IMR-90 (cell line): ENCODE data around the gene VPS50. TPM values are rescaled to one million over a fixed set of nuclear protein-coding genes. Genes with fewer than 3 reads are reported as not detected.

Experiments used
- ATAC-seq: fragments of 200-7000 bp; cut with Tn5 transposase; 2 replicates; pipeline ENCODE4 v1.9.1; 2020; ENCODE audit warnings: low read depth, mild to moderate bottlenecking, moderate library complexity
- BruUV-seq: library from RNA; stranded (reverse); fragments of 400-500 nt; replicated peaks from 2 replicates; lab custom pipeline; 2021; lab: Mats Ljungman, UMichigan
- CTCF ChIA-PET: fragments of 300-600 bp; formaldehyde crosslinking; extraction: SDS; loops from one replicate; lab custom pipeline; 2021; ENCODE audit warnings: antibody characterized with exemption; lab: Yijun Ruan, JAX
- POLR2A ChIA-PET: fragments of 300-600 bp; sonication (Branson Sonifier 250); formaldehyde crosslinking; loops from one replicate; lab custom pipeline; 2022; ENCODE audit warnings: antibody characterized with exemption; ENCODE audit not compliant: unreplicated experiment; lab: Charles Lee
- DNase-seq: peaks from one replicate; pipeline ENCODE4 v3.0.0; 2013
- H2AFZ ChIP-seq: replicated peaks from 2 replicates; pipeline ENCODE3; 2013; ENCODE audit warnings: low read length, mild to moderate bottlenecking; ENCODE audit not compliant: poor library complexity
- H2AK5ac ChIP-seq: 2 replicates; pipeline ENCODE4 v1.6.1; 2013; ENCODE audit warnings: low read depth, low read length, inconsistent platforms
- H2AK9ac ChIP-seq: replicated peaks from 2 replicates; pipeline ENCODE3; 2013; ENCODE audit warnings: mild to moderate bottlenecking, low read depth, low read length, moderate library complexity; ENCODE audit not compliant: poor library complexity
- H2BK120ac ChIP-seq: 2 replicates; pipeline ENCODE4 v1.6.1; 2013; ENCODE audit warnings: low read depth, low read length, inconsistent platforms
- H2BK15ac ChIP-seq: 3 replicates; pipeline ENCODE4 v1.6.1; 2013; ENCODE audit warnings: low read depth, low read length, inconsistent platforms
- H2BK20ac ChIP-seq: 2 replicates; pipeline ENCODE4 v1.6.1; 2013; ENCODE audit warnings: low read depth, mild to moderate bottlenecking, inconsistent platforms, low read length, moderate library complexity
- H2BK5ac ChIP-seq: 2 replicates; pipeline ENCODE4 v1.6.1; 2013; ENCODE audit warnings: mild to moderate bottlenecking, low read depth, low read length, inconsistent platforms; ENCODE audit not compliant: poor library complexity, severe bottlenecking
- H3K14ac ChIP-seq: replicated peaks from 2 replicates; pipeline ENCODE4 v1.6.1; 2013; ENCODE audit warnings: low read depth, low read length, inconsistent platforms
- H3K18ac ChIP-seq: 2 replicates; pipeline ENCODE4 v1.6.1; 2013; ENCODE audit warnings: low read depth, low read length, control low read depth
- H3K23ac ChIP-seq: 2 replicates; pipeline ENCODE4 v1.6.1; 2013; ENCODE audit warnings: low read depth, low read length, inconsistent platforms
- H3K27ac ChIP-seq: 2 replicates; pipeline ENCODE4 v1.5.1; 2013; ENCODE audit warnings: mild to moderate bottlenecking, control low read depth, low read length; ENCODE audit not compliant: insufficient read depth
- H3K27me3 ChIP-seq: 2 replicates; pipeline ENCODE4 v1.6.1; 2013; ENCODE audit warnings: low read length; ENCODE audit not compliant: control insufficient read depth, insufficient read depth
- H3K36me3 ChIP-seq: 2 replicates; pipeline ENCODE4 v1.6.1; 2013; ENCODE audit warnings: low read length, mixed read lengths; ENCODE audit not compliant: control insufficient read depth, insufficient read depth
- H3K4ac ChIP-seq: 2 replicates; pipeline ENCODE4 v1.6.1; 2013; ENCODE audit warnings: low read depth, low read length, inconsistent platforms
- H3K4me1 ChIP-seq: 2 replicates; pipeline ENCODE4 v1.6.1; 2013; ENCODE audit warnings: low read length, mixed read lengths; ENCODE audit not compliant: control insufficient read depth, insufficient read depth
- H3K4me2 ChIP-seq: 2 replicates; pipeline ENCODE4 v1.6.1; 2013; ENCODE audit warnings: low read depth, mild to moderate bottlenecking, control low read depth, low read length, moderate library complexity
- H3K4me3 ChIP-seq: 2 replicates; pipeline ENCODE4 v1.5.1; 2013; ENCODE audit warnings: low read depth, mild to moderate bottlenecking, control low read depth, low read length, moderate library complexity; ENCODE audit not compliant: insufficient read depth
- H3K56ac ChIP-seq: 2 replicates; pipeline ENCODE4 v1.6.1; 2013; ENCODE audit warnings: low read length, inconsistent platforms; ENCODE audit not compliant: insufficient read depth; ENCODE audit errors: extremely low read depth
- H3K79me1 ChIP-seq, 2 experiments: 2 replicates each; pipeline ENCODE4 v1.6.1; 2013; ENCODE audit warnings: low read length in 2 of 2, inconsistent platforms in 1 of 2, low read depth in 1 of 2
- H3K9ac ChIP-seq: 2 replicates; pipeline ENCODE4 v1.6.1; 2013; ENCODE audit warnings: low read depth, low read length, control low read depth
- H3K9me1 ChIP-seq: 2 replicates; pipeline ENCODE4 v1.6.1; 2013; ENCODE audit warnings: low read length, inconsistent platforms; ENCODE audit not compliant: insufficient read depth
- H3K9me3 ChIP-seq: 2 replicates; pipeline ENCODE4 v1.6.1; 2013; ENCODE audit warnings: low read length; ENCODE audit not compliant: control insufficient read depth, insufficient read depth
- H4K20me1 ChIP-seq: 2 replicates; pipeline ENCODE4 v1.6.1; 2013; ENCODE audit warnings: low read length, inconsistent platforms; ENCODE audit not compliant: insufficient read depth
- H4K5ac ChIP-seq: 2 replicates; pipeline ENCODE4 v1.6.1; 2013; ENCODE audit warnings: mild to moderate bottlenecking, low read depth, low read length, control low read depth
- H4K8ac ChIP-seq, 2 experiments: 2 replicates each; pipeline ENCODE4 v1.6.1; 2013; ENCODE audit warnings: low read depth in 2 of 2, low read length in 2 of 2, control low read depth in 1 of 2, inconsistent platforms in 1 of 2
- H4K91ac ChIP-seq: 2 replicates; pipeline ENCODE4 v1.6.1; 2013; ENCODE audit warnings: low read depth, low read length, inconsistent platforms; ENCODE audit not compliant: insufficient read depth
- BHLHE40 ChIP-seq: fragments of 150-350 bp; IDR thresholded peaks from 2 replicates; pipeline ENCODE4 v1.6.1; 2016; ENCODE audit warnings: mild to moderate bottlenecking, low read depth, low read length
- CEBPB ChIP-seq: IDR thresholded peaks from 2 replicates; pipeline ENCODE4 v1.6.1; 2012; ENCODE audit warnings: low read depth, low read length, improper control_type of control experiment
- MAFK ChIP-seq: IDR thresholded peaks from 2 replicates; pipeline ENCODE4 v1.6.1; 2012; ENCODE audit warnings: low read depth, low read length, improper control_type of control experiment
- MXI1 ChIP-seq: IDR thresholded peaks from 2 replicates; pipeline ENCODE4 v1.6.1; 2012; ENCODE audit warnings: low read depth, mild to moderate bottlenecking, low read length, moderate library complexity, borderline replicate concordance
- NFE2L2 ChIP-seq: fragments of 150-350 bp; IDR thresholded peaks from 2 replicates; pipeline ENCODE4 v1.6.1; 2016; ENCODE audit warnings: low read depth, mild to moderate bottlenecking, low read length
- POLR2A ChIP-seq: IDR thresholded peaks from 2 replicates; pipeline ENCODE4 v1.6.1; 2012; ENCODE audit warnings: mild to moderate bottlenecking, low read depth, low read length
- RAD21 ChIP-seq: IDR thresholded peaks from 2 replicates; pipeline ENCODE4 v1.6.1; 2012; ENCODE audit warnings: low read length, improper control_type of control experiment
- RCOR1 ChIP-seq: IDR thresholded peaks from 2 replicates; pipeline ENCODE4 v1.6.1; 2012; ENCODE audit warnings: mild to moderate bottlenecking, low read length, improper control_type of control experiment; ENCODE audit not compliant: insufficient replicate concordance
- RFX5 ChIP-seq: IDR thresholded peaks from 2 replicates; pipeline ENCODE4 v1.8.0; 2012; ENCODE audit warnings: low read depth, mild to moderate bottlenecking, low read length, moderate library complexity
- SMC3 ChIP-seq: fragments of 150-350 bp; IDR thresholded peaks from 2 replicates; pipeline ENCODE4 v1.6.1; 2016; ENCODE audit warnings: low read depth, mild to moderate bottlenecking, antibody characterized with exemption, low read length, moderate library complexity
- USF2 ChIP-seq: fragments of 150-350 bp; IDR thresholded peaks from 2 replicates; pipeline ENCODE4 v1.6.1; 2017; ENCODE audit warnings: mild to moderate bottlenecking, antibody characterized with exemption, low read length, low read depth
- WGBS, 2 experiments: methylation state at CpG; one replicate each; pipeline versions ENCODE4 v1.1.5 to v1.1.7; 2013; ENCODE audit warnings: missing lambda C conversion rate in 2 of 2; ENCODE audit not compliant: insufficient read length in 1 of 2; ENCODE audit errors: extremely low coverage in 2 of 2; 5-methylcytosine and 5-hydroxymethylcytosine counted together
- dilution Hi-C: fragments of 300-500 bp; cut with HindIII; formaldehyde crosslinking; loops from one replicate; pipeline ENCODE4 v1.14.3; 2018; ENCODE audit warnings: low sequenced_read_pairs; ENCODE audit not compliant: unreplicated experiment
- in situ Hi-C: fragments of 300-500 bp; cut with MboI; formaldehyde crosslinking; loops from 3 replicates; pipeline ENCODE4 v1.14.3; 2019; ENCODE audit warnings: low sequenced_read_pairs, inconsistent platforms, mixed read lengths
- intact Hi-C: fragments of 100-400 bp; cut with micrococcal nuclease; formaldehyde crosslinking; loops from 2 replicates; pipeline ENCODE4 v1.10.0; 2022
- polyA plus RNA-seq, 3 experiments: library from polyadenylated mRNA; depleted of rRNA; stranded (reverse); fragments of >200 nt; gene quantifications; 2 replicates each; pipeline ENCODE4 v1.2.3, GENCODE V29; 2012; ENCODE audit warnings: low replicate concordance in 1 of 3
- total RNA-seq: library from RNA; depleted of rRNA; stranded (reverse); fragments of >200 nt; gene quantifications from 2 replicates; pipeline ENCODE4 v1.2.3, GENCODE V29; 2012
- TF ChIP-seq, protein P1 (sequence below): fragments of 150-350 bp; IDR thresholded peaks from 2 replicates; pipeline ENCODE4 v1.6.1; 2016; ENCODE audit warnings: low read depth, mild to moderate bottlenecking, low read length, moderate library complexity, borderline replicate concordance
- TF ChIP-seq, protein P2 (sequence below): conservative IDR thresholded peaks from 2 replicates; pipeline ENCODE4 v1.5.1; 2012; ENCODE audit warnings: mild to moderate bottlenecking, low read depth, low read length, improper control_type of control experiment

Gene VPS50
- total and polyA plus RNA-seq, 2 of the 4 experiments (the other 2 are of a cell fraction), result 7.1 to 22.0 TPM

GRCh38 chr7:93327006-93327633, 95.0 kb downstream of the VPS50 start (continued):
- peak; percentile 98 for TF ChIP-seq CEBPB

DNA sequence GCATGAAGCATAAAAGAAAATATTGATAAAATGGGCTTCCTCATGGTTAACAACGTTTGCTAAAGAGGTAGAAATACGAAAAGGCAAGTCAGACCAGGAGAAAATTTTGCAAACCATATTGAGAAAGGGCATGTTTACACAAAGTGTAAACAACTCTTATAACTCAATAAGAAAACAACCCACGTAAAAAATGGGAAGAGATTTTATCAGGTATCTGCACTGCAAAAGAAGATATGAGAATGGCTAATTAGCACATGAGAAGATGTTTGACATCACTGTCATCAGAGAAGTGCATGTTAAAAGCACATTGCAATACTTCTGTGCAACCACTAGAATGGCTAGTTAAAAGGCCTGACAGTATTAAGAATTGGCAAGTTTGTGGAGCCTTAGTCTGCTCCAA, 99.5 kb downstream of the VPS50 start:
- H3K4me3 ChIP-seq, result no peak overlapping the region
- H3K9me1 ChIP-seq, result no peaks in the 10 kb centered on the region
- H2BK15ac ChIP-seq, result no peak overlapping the region
- no peak overlapping the region for H4K91ac ChIP-seq
- ChIA-PET POLR2A (no interaction called here), CTCF (interaction anchor here (1.0 kb wide), 1 partner anchor 20 kb away, joined by 3 read pairs; no protein-coding TSS in a partner anchor)
- H3K79me1 ChIP-seq, result no peaks in the 10 kb centered on the region; a peak in 1 of 4 replicates
- no peaks in the 10 kb centered on the region for H3K36me3 ChIP-seq
- H3K4me2 ChIP-seq, result no peak overlapping the region
- H3K9me3 ChIP-seq, result no peaks in the 10 kb centered on the region
- no peaks in the 10 kb centered on the region for H4K20me1 ChIP-seq
- no CpG with 5 or more reads among the region's 3 CpGs for WGBS, 2 experiments
- H3K4ac ChIP-seq, result no peak overlapping the region
- DNase-seq, result no peak
- BruUV-seq, result no TSS peak
- H2AK5ac ChIP-seq, result no peak overlapping the region
- no peak for ATAC-seq
- dilution Hi-C loops (no loop called here), in situ Hi-C loops (no loop called here), intact Hi-C loops (no loop called here)
- no peak overlapping the region for H2AK9ac ChIP-seq
- no peak overlapping the region for H3K56ac ChIP-seq
- no peak overlapping the region for H3K27ac ChIP-seq
- no peak overlapping the region for H2BK5ac ChIP-seq
- no peak overlapping the region for H2AFZ ChIP-seq
- no peak overlapping the region for H2BK20ac ChIP-seq
- no peak overlapping the region for H3K23ac ChIP-seq
- no peak overlapping the region for H3K9ac ChIP-seq
- no peaks in the 10 kb centered on the region for H3K27me3 ChIP-seq
- H3K18ac ChIP-seq, result no peak overlapping the region
- H4K8ac ChIP-seq, result no peak overlapping the region
- H3K4me1 ChIP-seq, result peaks cover 7% of the 10 kb centered on the region; the same call in 1 of the 2 replicates
- no peak overlapping the region for H3K14ac ChIP-seq
- H2BK120ac ChIP-seq, result no peak overlapping the region
- no peak overlapping the region for H4K5ac ChIP-seq
- TF ChIP-seq RCOR1 (no peak), MAFK (no peak), RAD21 (no peak), SMC3 (no peak), MXI1 (no peak), RFX5 (no peak), POLR2A (no peak), USF2 (no peak), CEBPB (no peak), BHLHE40 (no peak), NFE2L2 (no peak)
- TF ChIP-seq, protein P1, sequence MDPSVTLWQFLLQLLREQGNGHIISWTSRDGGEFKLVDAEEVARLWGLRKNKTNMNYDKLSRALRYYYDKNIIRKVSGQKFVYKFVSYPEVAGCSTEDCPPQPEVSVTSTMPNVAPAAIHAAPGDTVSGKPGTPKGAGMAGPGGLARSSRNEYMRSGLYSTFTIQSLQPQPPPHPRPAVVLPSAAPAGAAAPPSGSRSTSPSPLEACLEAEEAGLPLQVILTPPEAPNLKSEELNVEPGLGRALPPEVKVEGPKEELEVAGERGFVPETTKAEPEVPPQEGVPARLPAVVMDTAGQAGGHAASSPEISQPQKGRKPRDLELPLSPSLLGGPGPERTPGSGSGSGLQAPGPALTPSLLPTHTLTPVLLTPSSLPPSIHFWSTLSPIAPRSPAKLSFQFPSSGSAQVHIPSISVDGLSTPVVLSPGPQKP, result no peak
- TF ChIP-seq, protein P2, sequence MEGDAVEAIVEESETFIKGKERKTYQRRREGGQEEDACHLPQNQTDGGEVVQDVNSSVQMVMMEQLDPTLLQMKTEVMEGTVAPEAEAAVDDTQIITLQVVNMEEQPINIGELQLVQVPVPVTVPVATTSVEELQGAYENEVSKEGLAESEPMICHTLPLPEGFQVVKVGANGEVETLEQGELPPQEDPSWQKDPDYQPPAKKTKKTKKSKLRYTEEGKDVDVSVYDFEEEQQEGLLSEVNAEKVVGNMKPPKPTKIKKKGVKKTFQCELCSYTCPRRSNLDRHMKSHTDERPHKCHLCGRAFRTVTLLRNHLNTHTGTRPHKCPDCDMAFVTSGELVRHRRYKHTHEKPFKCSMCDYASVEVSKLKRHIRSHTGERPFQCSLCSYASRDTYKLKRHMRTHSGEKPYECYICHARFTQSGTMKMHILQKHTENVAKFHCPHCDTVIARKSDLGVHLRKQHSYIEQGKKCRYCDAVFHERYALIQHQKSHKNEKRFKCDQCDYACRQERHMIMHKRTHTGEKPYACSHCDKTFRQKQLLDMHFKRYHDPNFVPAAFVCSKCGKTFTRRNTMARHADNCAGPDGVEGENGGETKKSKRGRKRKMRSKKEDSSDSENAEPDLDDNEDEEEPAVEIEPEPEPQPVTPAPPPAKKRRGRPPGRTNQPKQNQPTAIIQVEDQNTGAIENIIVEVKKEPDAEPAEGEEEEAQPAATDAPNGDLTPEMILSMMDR, result no peak
